Activated T-helper 2 cell treated with anti-CD3 and anti-CD28 coated beads, Interferon-gamma antibody, Interleukin-2, Interleukin-4, amounts not matched to agents 10 μg/mL and 5 μg/mL and 100 μg/mL, durations not matched to agents 14 hours and 24 hours and 36 hours (primary cell): ENCODE measurements around the gene IGSF21. TPM values are rescaled to one million over a fixed set of nuclear protein-coding genes. Genes with fewer than 3 reads are reported as not detected.

Experiments
- DNase-seq: peaks from one replicate; pipeline ENCODE4 v3.0.0; 2021; ENCODE audit warnings: low spot score
- H3K27ac Mint-ChIP-seq: one replicate; pipeline ENCODE4 v1.8.0; 2021; ENCODE audit warnings: mixed read lengths
- H3K27me3 Mint-ChIP-seq: one replicate; pipeline ENCODE4 v1.8.0; 2021; ENCODE audit warnings: low read depth, mixed read lengths
- H3K36me3 Mint-ChIP-seq: one replicate; pipeline ENCODE4 v1.8.0; 2021; ENCODE audit warnings: low read depth, mixed read lengths
- H3K4me1 Mint-ChIP-seq: one replicate; pipeline ENCODE4 v1.8.0; 2021; ENCODE audit warnings: low read depth, mixed read lengths
- H3K4me3 Mint-ChIP-seq: one replicate; pipeline ENCODE4 v1.8.0; 2021; ENCODE audit warnings: low read depth, mild to moderate bottlenecking, moderate library complexity, mixed read lengths
- H3K9me3 Mint-ChIP-seq: one replicate; pipeline ENCODE4 v1.8.0; 2021; ENCODE audit warnings: mixed read lengths
- intact Hi-C: fragments of 100-400 bp; cut with micrococcal nuclease; formaldehyde crosslinking; loops from one replicate; pipeline ENCODE4 v1.15.1; 2023
- total RNA-seq: library from RNA; stranded (reverse); gene quantifications from 2 replicates; pipeline ENCODE4 v1.2.3, GENCODE V29; 2022

IGSF21 gene
- total RNA-seq, 1 donor from 2014 or later, result not detected

DNA sequence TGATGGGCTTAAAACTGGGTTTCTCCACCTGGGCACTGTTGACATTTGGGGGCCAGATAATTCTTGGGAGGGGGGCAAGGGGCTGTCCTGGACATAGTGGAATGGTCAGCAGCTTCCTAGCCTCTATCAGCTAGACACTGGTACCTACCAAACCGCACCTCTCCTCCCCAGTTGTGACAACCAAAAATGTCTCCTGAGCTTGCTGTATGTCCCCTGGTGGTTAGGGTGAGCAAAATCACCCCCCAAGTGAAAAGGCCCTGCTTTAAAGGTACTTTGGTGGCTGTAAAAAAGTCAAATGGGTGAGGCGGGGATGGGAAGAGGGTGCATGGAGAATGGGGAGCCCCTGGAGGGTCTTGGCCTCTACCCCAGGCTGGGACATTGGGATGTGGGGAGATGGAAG, 182.0 kb downstream of the IGSF21 start:
- H3K36me3 Mint-ChIP-seq, result no peaks in the 10 kb centered on the region
- H3K4me1 Mint-ChIP-seq, result no peaks in the 10 kb centered on the region
- no peak for DNase-seq
- H3K27ac Mint-ChIP-seq, result no peak overlapping the region
- no peaks in the 10 kb centered on the region for H3K9me3 Mint-ChIP-seq
- intact Hi-C loops, result no loop called here
- peaks cover 4% of the 10 kb centered on the region for H3K27me3 Mint-ChIP-seq
- H3K4me3 Mint-ChIP-seq, result no peak overlapping the region

DNA sequence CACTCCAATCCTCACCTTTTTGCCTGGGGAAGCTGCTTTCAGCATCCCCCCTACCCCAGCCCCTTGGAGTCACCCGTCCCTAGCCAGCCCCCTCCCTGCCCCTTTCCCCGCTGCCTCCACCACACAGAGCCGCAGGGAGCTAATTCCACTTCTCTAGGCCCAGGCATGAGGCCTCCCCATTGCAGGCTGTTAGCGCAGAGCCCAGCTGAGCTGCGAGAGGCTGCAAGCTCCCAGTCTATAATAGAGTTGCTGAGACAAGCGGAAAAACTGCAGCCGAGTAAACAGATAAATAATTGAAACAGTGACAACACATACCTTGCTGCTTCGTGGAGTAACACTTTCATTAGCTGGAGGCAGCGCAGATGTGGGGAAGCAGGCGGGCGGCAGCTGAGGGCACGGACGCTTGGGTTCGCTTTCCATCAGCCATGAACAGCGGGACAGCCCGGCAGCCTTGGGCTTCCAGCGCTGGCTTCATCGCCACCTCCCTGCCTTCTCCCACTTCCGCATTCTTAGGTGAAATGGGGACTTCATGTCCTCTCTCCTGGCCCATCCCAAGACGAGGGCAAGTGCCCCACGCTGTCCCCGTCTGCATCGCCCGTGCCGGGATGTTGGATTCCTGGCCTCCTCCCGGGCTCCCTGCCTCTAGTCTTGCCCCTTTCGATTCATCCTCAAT, 183.3 kb downstream of the IGSF21 start:
- no peaks in the 10 kb centered on the region for H3K36me3 Mint-ChIP-seq
- no peak for DNase-seq
- H3K4me1 Mint-ChIP-seq, result no peaks in the 10 kb centered on the region
- H3K27me3 Mint-ChIP-seq, result peaks cover 4% of the 10 kb centered on the region
- no peak overlapping the region for H3K27ac Mint-ChIP-seq
- intact Hi-C loops, result no loop called here
- H3K9me3 Mint-ChIP-seq, result no peaks in the 10 kb centered on the region
- H3K4me3 Mint-ChIP-seq, result no peak overlapping the region

DNA sequence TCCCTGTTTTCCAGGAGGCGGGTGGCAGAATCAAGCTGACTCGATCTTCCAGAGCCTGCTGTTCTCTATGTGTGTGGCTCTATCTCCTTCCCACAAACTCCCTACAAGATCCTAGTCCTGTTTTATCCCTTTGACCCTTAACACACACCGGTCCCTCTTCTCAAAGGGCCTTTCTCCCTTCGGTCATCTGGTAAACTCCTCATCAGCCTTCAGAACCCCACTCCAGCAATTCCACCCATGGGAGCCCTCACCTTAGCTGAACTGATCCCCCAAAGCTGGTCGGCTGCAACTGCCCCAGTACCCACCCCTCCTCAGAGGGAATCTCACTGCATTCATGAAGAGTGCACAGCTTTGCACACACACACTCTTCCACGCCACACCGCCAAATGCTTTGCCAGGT, 184.9 kb downstream of the IGSF21 start:
- Mint-ChIP-seq H3K27ac (no peak overlapping the region), H3K4me1 (no peaks in the 10 kb centered on the region), H3K27me3 (peaks cover 7% of the 10 kb centered on the region), H3K36me3 (no peaks in the 10 kb centered on the region), H3K9me3 (no peaks in the 10 kb centered on the region), H3K4me3 (no peak overlapping the region)
- no peak for DNase-seq
- intact Hi-C loops, result no loop called here

DNA sequence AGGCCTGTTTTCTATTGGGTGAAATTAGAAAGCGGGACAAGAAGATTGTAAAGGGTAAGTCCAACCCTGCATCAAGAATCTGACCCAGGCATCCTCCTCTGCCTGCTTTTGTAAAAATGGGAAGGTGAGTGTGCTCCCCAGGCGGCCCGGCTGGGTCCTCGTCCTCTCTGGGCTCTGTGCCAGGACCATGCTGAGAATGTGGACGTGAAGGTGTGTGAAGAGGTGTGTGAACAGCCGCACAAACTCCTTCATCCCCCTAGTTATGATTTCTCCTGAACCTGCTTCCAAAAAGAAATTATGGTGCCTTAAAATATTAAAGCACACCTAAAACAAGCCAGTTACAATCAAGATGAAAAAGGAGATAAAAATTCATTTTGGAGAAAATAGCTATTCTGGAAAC, 185.7 kb downstream of the IGSF21 start:
- DNase-seq, result no peak
- Mint-ChIP-seq H3K4me1 (no peaks in the 10 kb centered on the region), H3K27ac (no peak overlapping the region), H3K27me3 (peaks cover 10% of the 10 kb centered on the region), H3K9me3 (no peaks in the 10 kb centered on the region), H3K4me3 (no peak overlapping the region), H3K36me3 (no peaks in the 10 kb centered on the region)
- intact Hi-C loops, result no loop called here

DNA sequence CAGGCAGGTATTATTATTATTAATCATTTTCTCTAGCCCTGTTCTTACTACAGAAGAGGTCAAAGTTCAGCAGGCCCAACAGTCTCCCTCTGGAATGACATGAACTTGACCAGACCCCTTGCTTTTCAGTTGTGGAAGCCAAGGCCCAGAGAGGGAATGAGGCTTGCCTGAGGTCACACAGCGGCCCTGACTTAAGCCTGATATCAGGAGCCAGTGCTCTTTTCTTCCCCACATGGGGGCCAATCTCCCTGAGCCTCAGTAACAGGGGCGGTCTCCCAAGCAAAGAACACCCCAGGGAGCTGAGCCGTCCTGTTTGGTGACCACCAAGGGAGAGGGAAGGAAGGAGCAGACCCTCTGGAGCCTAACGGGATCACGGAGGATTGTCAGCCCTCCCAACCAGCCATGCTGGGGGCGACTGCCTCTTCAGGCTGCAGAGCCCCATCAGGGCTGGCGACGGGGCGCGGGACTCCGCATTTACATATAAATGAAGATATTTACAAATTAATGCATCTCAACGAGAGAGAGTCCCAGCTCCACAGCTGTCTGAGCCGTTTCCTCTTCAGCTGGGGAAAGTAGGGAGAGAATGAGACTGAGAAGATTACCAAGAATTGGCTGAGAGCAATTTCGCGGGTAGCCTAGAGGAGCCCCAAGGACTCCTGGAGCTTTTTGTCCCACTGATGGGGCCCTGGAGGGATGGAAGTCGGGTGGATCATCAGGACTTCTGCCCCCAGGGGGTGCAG, 187.0 kb downstream of the IGSF21 start:
- Mint-ChIP-seq H3K9me3 (no peaks in the 10 kb centered on the region), H3K27me3 (peaks cover 16% of the 10 kb centered on the region), H3K4me1 (no peaks in the 10 kb centered on the region), H3K36me3 (no peaks in the 10 kb centered on the region), H3K27ac (no peak overlapping the region), H3K4me3 (no peak overlapping the region)
- no peak for DNase-seq
- intact Hi-C loops, result no loop called here

DNA sequence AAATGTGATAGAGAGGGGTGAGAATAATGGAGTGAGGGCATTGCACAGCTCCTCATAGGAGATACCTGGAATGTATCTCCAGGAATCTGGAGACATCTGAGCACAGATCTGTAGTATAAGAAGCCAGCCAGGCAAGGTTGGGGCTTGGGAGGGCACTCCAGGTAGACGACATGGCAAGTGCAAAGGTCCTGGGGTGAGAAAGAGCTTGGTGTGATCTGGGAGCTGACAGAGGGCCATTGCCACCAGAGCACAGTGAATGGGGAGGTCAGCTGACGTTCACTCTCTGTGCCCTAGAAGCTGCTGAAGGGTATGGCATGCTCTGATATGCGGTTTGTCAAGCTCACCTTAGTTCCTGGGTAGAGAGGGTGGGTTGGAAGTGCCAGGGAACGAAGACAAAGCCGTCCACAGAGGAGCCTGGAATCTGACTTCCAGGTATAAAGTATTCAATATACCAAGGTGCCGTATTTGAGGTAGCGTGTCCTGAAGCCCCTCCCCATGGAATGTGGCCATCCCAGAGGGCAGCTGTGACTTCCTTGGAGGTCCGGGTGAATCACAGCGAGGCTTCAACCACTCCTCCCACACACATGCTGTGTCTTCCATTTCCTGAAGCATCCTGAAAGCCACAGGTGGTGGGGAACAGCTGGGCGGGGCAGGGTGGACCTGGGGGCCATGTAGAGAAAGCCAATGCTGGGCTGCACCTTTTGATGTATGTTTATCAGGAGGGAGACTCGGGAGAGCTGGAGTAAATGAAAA, 190.5 kb downstream of the IGSF21 start:
- Mint-ChIP-seq H3K4me1 (no peaks in the 10 kb centered on the region), H3K27ac (no peak overlapping the region), H3K9me3 (no peaks in the 10 kb centered on the region), H3K36me3 (no peaks in the 10 kb centered on the region), H3K27me3 (peaks cover 17% of the 10 kb centered on the region), H3K4me3 (no peak overlapping the region)
- DNase-seq, result no peak
- intact Hi-C loops, result no loop called here

DNA sequence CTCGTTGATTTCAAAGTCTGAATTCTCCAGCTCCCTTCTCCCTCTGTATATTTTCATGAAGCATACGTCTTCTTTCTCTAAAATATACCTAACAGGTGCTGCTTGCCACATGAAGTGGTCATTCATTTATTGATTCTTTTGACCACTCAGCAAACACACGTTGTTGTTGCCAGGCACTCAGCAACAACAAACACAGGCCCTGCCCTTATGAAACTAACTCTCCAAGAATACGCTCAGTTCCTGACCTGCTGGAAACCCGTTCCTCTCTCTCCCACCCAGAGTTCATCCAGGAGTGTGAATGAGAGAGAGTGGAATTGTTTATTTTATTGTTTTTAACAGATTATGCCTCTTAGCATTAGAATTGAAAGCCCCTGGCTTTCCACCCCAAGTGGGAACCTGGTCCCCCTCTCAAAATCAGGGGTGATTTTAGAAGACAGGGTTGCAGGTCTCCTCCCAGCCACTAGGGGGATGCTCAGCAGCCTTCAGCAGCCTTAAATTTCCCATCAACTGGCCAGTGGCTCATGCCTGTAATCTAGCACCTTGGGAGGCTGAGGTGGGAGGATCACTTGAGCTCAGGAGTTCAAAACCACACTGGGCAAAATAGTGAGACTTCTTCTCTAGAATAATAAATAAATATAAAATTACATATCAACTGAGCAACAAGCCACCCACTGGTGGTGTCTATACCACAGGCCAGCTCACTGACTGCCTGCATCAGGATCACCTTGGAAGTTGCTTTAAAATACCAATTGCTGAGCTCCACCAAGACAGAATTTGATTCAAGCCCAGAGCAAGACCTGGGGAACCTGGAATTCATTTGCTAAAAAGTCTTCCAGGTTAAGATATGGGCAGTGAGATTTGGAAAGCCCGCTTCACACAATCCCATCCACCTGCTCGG, 192.1 kb downstream of the IGSF21 start:
- no peaks in the 10 kb centered on the region for H3K9me3 Mint-ChIP-seq
- H3K4me1 Mint-ChIP-seq, result no peaks in the 10 kb centered on the region
- H3K36me3 Mint-ChIP-seq, result no peaks in the 10 kb centered on the region
- H3K4me3 Mint-ChIP-seq, result no peak overlapping the region
- no peak overlapping the region for H3K27ac Mint-ChIP-seq
- intact Hi-C loops, result no loop called here
- no peak for DNase-seq
- peaks cover 13% of the 10 kb centered on the region for H3K27me3 Mint-ChIP-seq

DNA sequence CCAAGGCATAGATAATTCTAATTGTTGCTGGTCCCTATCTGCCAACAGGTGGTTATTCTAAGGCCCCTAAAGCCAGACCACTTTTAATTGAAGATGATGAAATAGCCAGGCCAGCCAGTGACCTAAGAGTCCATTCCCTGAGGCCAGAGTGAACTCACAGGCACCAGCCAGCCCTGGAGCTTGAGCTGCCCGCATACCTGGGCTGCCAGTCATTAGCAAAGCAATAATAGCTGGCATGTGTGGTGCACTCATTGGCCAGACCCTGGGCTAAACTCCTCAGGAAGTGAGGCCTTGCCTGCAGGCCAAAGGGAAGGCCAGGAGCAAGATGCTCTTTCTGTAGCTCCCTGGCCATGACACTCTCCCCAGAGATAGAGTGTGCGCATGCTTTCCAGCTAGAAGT, 192.8 kb downstream of the IGSF21 start:
- DNase-seq, result no peak
- intact Hi-C loops, result no loop called here
- no peaks in the 10 kb centered on the region for H3K9me3 Mint-ChIP-seq
- H3K36me3 Mint-ChIP-seq, result no peaks in the 10 kb centered on the region
- peaks cover 13% of the 10 kb centered on the region for H3K27me3 Mint-ChIP-seq
- H3K4me3 Mint-ChIP-seq, result no peak overlapping the region
- no peaks in the 10 kb centered on the region for H3K4me1 Mint-ChIP-seq
- no peak overlapping the region for H3K27ac Mint-ChIP-seq

DNA sequence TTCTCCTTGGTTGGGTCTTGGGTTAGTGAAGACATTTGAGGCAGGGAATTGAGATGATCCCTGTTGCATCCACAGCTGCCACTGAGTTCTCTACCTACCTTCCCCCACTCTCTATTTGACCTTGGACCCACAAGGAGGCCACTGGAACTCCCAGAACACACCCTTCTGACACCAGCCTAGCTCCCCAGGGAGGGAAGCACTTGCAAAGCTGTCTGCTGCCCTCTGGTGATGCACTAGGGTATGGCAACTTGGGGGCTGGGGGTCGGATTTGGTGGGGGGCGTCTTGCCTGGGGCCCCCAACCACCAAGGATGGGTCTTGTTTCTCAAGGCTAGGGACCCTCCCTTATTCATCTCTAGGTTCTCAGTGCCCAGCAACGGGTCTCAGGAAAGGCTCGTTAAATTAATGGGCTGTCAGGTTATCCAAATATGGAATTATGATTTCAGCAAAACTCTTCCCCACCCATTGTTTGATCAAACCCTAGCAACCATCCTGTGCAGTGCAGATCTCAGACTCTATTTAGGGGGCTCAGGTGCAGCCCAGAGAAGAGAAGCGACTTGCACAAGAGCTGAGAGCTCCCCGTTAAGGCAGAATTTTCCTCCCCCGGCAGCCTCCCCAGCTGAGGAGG, 195.3 kb downstream of the IGSF21 start:
- DNase-seq, result no peak
- Mint-ChIP-seq H3K36me3 (no peaks in the 10 kb centered on the region), H3K9me3 (no peaks in the 10 kb centered on the region), H3K27me3 (peaks cover 6% of the 10 kb centered on the region), H3K27ac (no peak overlapping the region), H3K4me3 (no peak overlapping the region), H3K4me1 (no peaks in the 10 kb centered on the region)
- intact Hi-C loops, result no loop called here

DNA sequence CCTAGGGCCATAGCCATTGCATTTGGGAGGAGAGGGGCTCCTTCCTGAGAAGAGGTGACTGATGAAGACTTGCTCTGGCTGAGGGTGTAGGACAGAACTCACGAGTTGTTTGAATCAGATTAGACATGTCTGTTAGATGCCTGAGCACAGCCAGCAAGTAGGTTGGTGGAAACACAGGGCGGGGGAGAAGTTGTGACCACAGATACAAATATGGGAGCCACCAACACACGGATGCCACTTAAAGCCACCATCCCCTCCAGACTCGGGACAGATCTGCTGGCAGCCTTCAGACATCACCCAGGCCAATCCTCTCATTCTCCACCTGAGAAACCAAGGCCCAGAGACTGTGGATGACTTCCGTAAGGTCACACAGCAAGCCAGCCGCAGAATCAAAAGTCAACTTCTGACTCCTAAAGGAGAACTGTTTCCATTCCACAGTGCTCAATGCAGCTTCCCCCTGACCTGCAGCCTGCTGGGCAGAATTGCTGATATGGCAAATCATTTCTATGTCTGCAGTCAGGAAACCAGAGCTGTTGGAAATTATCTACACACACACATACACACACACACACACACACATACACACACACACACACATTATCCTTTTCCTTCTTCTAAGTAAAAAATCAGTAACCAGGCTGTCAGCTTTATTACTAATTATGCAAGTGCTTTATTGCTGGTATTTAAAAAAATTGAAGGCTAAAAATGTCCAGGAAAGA, 196.7 kb downstream of the IGSF21 start:
- no peak for DNase-seq
- Mint-ChIP-seq H3K4me3 (no peak overlapping the region), H3K4me1 (no peaks in the 10 kb centered on the region), H3K27me3 (peaks cover 4% of the 10 kb centered on the region), H3K9me3 (no peaks in the 10 kb centered on the region), H3K27ac (no peak overlapping the region), H3K36me3 (no peaks in the 10 kb centered on the region)
- intact Hi-C loops, result no loop called here

DNA sequence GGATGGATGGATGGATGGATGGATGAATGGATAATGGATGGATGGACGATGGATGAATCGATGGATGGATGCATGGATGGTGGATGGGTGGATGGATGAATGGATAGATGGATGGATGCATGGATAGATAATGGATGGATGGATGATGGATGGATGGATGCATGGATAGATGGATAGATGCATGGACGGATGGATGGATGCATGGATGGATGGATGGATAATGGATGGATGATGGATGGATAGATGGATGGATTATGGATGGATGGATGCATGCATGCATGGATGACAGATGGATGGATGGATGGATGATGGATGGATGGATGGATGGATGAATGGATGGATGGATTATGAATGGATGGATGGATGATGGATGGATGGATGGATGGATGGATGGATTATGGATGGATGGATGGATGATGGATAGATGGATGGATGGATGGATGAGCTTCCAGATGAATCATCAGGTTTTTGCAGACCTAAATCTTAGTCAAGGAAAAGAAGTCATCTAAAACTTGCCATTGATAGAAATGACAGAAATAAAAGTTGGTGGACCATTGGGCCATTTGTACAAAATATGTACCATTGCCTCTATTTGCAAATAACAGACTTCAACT, 197.7 kb downstream of the IGSF21 start:
- intact Hi-C loops, result no loop called here
- Mint-ChIP-seq H3K27ac (no peak overlapping the region), H3K27me3 (no peaks in the 10 kb centered on the region), H3K4me1 (no peaks in the 10 kb centered on the region), H3K36me3 (no peaks in the 10 kb centered on the region), H3K9me3 (no peaks in the 10 kb centered on the region), H3K4me3 (no peak overlapping the region)
- no peak for DNase-seq
